CD4-positive, alpha-beta T cell treated with Interleukin-15 for 4 hours (primary cell): ENCODE results near the gene B3GALT5.

Source experiments
- DNase-seq: peaks from one replicate; pipeline ENCODE4 v3.0.0-alpha.2; 2020; ENCODE audit warnings: low spot score

Gene B3GALT5

DNA sequence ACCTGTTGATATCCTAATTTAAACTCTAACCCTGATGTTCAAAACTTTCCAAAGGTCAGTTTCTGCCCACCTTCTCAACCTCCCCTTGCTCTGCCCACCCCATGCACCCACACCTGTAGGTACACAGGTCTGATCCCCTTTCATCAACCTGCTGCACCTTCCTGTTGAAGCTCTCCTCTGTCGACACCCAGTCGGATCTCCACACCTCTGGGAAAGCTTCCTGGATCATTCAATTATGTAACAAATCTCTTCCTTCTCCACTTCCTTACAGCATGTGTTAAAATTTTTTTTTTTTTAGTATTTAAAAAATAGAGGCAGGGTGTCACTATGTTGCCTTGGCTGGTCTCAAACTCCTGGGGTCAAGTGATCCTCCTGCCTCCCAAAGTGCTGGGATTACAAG, 87.6 kb downstream of the B3GALT5 start:
- DNase-seq: no peak

DNA sequence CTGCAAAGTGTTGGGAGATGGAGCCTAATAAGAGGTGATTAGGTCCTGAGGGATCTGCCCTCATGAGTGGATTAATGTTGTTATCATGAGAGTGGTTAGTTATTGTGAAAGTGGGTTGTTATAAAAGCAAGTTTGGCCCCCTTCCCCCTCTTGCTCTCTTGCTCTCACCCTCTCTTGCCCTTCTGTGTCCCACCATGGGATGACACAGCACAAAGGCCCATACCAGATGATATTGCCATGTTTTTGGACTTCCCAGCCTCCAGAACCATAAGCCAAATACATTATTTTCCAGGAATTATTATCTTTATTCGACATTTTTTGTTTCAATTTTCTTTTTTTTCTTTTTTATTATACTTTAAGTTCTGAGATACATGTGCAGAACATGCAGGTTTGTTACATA, 90.8 kb downstream of the B3GALT5 start:
- DNase-seq: no peak

GRCh38 chr21:39705849-39706248, 93.1 kb downstream of the B3GALT5 start:
- DNase-seq: no peak

DNA sequence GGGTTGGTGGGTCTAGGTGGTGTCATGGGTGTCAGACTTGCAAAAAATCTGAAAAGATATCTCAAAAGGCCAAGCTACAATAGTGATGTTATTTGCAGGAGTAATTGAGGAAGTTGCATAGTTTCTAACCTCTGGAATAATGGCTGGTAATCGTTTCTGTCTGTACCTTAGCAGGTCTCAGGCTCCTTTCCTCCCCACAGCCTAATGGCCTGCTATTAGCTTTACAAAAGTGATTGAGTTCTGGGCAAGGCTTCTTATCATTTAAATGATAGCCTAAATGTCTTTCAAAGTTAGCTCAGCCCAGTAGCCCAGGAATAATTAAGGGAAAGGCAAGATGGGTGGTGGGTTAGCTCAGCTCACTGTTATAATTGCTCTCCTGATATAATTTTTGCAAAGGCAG, 94.6 kb downstream of the B3GALT5 start:
- DNase-seq: no peak

DNA sequence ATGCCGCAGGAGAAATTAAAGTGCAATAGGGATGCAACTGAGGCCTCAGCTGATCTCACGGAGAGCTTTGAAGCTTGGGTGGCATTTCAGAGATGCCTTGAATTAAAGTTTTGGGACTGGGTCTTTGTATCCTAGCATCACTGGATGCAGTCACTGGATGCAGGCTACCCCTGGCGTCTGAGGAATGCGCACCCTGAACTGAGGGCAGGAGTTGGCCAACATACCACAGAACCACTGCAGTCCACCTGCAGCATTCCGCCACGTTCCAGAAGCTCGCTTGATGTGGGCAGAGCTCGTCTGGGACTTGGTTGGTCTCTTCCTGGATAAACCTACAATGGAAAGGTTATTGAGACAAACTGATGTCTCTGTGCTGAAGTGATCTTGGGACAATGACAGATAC, 98.1 kb downstream of the B3GALT5 start:
- DNase-seq: no peak

- no peak for DNase-seq
Observed at GRCh38 chr21:39712273-39712672, 99.5 kb downstream of the B3GALT5 start.

GRCh38 chr21:39712976-39713375, 100.2 kb downstream of the B3GALT5 start:
- DNase-seq: no peak

GRCh38 chr21:39713905-39714304, 101.2 kb downstream of the B3GALT5 start:
- DNase-seq: no peak

DNA sequence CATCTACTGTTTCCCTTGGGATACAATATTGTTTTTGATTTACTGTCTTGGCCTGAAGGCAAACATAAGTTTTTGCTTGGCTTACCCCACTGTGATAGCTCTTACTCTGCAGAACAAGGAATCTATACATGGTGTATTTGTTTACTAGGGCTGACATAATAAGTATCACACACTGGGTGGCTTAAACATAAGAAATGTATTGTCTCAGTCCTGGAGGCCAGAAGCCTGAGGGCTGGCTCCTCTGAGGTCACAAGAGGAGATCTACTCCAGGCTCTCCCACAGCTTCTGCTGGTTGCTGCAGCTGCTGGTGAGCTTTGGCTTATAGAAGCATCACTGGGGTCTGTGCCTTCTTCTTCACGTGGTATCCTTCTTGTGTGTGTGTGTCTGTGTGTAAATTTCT, 101.6 kb downstream of the B3GALT5 start:
- no peak for DNase-seq

GRCh38 chr21:39715804-39716397, 103.2 kb downstream of the B3GALT5 start:
- DNase-seq: peak; percentile 16

- DNase-seq: no peak
Observed at GRCh38 chr21:39720126-39720778, 107.5 kb downstream of the B3GALT5 start.

DNA sequence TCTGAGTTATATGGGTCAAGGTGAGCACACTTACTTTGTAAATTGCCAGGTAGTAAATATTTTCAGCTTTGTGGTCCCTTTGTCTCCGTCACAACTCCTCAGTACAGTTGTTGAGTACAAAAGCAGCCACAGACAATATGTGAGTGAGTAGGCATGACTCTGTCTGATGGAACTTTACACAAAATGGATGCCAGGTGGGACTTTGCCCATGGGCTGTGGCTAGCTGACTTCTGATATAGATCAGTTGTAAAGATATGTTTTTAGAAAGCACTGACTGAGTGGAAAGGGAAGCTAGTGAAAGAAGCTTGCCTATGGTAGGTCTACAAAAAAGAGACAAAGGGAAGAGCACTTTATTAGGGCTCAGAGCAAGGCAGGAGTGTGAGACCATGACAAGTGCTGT, 109.1 kb downstream of the B3GALT5 start:
- no peak for DNase-seq
